HUES6 (cell line): ENCODE measurements around the gene RAD50.
"Not testable (repeated sequence)": the region's sequence is repeated elsewhere in the genome, so short reads cannot be mapped to it uniquely, and the experiment has no call there.

Source experiments
- H3K27ac ChIP-seq: 2 replicates; pipeline ENCODE4 v1.7.0; 2013; ENCODE audit warnings: low read depth, mild to moderate bottlenecking, low read length, inconsistent platforms
- H3K27me3 ChIP-seq: 2 replicates; pipeline ENCODE4 v1.6.1; 2013; ENCODE audit warnings: low read length; ENCODE audit not compliant: control insufficient read depth, insufficient read depth
- H3K36me3 ChIP-seq: 2 replicates; pipeline ENCODE4 v1.6.1; 2013; ENCODE audit warnings: low read length; ENCODE audit not compliant: control insufficient read depth, insufficient read depth
- H3K4me1 ChIP-seq: 2 replicates; pipeline ENCODE4 v1.6.1; 2013; ENCODE audit warnings: low read length; ENCODE audit not compliant: control insufficient read depth, insufficient read depth
- H3K4me3 ChIP-seq: 2 replicates; pipeline ENCODE4 v1.5.1; 2013; ENCODE audit warnings: low read depth, low read length
- H3K9ac ChIP-seq: one replicate; pipeline ENCODE4 v1.6.1; 2013; ENCODE audit warnings: mild to moderate bottlenecking, low read length
- H3K9me3 ChIP-seq: 2 replicates; pipeline ENCODE4 v1.6.1; 2013; ENCODE audit warnings: low read depth, low read length; ENCODE audit not compliant: control insufficient read depth, insufficient read depth

The RAD50 gene

DNA sequence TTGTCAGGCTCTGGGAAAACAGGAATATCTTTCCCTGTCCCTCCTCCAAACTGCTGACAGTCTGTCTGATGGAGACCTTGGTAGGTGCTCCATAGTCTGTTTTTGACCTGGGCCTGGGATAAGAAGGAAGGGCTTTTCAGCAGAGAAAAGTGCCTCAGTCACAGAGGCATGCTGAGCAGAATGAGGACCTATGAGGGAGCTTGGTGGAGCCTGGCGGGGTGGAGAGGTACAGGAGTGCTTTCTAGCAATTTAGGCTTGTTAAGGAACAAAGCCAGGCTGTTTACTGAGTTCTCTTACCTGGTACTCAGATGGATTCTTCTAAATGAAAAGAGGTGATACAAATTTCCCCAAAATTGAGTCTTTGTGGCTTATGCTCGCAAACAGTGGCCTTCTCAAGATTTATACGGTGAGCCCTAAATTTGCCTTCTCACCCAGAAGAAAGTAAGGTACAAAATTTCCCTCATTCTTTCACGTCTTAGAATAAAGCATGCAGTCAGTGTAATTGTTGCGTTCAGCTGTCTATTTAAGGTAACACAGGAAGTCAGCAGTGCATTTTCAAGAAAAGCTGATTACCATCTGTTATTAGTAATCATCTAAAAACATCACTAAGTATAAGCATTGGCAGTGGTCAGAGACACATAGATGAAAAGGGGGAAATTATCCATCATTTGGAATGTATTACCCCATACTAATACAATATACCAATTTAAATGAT, 72.6 kb downstream of the RAD50 start:
- no peak overlapping the region for H3K27ac ChIP-seq
- H3K9ac ChIP-seq, result no peak overlapping the region
- peaks cover 6% of the 10 kb centered on the region; the same call in 1 of the 2 replicates for H3K36me3 ChIP-seq
- no peak overlapping the region for H3K4me3 ChIP-seq
- H3K27me3 ChIP-seq, result no peaks in the 10 kb centered on the region
- H3K9me3 ChIP-seq, result no peaks in the 10 kb centered on the region
- no peaks in the 10 kb centered on the region for H3K4me1 ChIP-seq

GRCh38 chr5:132633587-132633986, 76.8 kb downstream of the RAD50 start:
- H3K4me1 ChIP-seq, H3K9ac ChIP-seq, H3K9me3 ChIP-seq, H3K27me3 ChIP-seq, H3K27ac ChIP-seq, H3K4me3 ChIP-seq: not testable (repeated sequence)
- peaks cover 20% of the 10 kb centered on the region for H3K36me3 ChIP-seq

DNA sequence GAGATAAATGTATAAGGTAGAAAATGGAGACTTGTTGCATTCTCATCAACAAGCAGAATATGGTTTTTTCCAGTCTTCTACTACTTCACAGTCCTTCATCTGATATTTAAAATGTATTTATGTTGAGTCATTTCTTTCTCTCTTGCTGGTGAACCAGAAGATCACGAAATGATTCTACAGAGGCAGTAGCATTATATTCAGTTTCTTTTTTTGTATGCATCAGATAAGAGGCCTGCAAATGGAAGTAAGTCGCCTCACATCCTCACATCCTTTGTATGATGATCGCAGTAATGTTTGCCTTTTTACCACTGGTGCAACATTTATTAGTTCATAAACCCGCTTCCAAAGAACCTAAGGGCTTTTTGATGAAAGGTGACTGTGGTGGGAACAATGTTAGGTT, 79.1 kb downstream of the RAD50 start:
- Histone ChIP-seq H3K27me3 (no peaks in the 10 kb centered on the region), H3K9ac (no peak overlapping the region), H3K36me3 (peaks cover 38% of the 10 kb centered on the region), H3K27ac (no peak overlapping the region), H3K4me3 (no peak overlapping the region), H3K4me1 (no peaks in the 10 kb centered on the region), H3K9me3 (no peaks in the 10 kb centered on the region)

- Histone ChIP-seq H3K27ac (no peak overlapping the region), H3K9me3 (no peaks in the 10 kb centered on the region), H3K4me1 (no peaks in the 10 kb centered on the region), H3K9ac (no peak overlapping the region), H3K4me3 (no peak overlapping the region), H3K36me3 (peaks cover 49% of the 10 kb centered on the region), H3K27me3 (no peaks in the 10 kb centered on the region)
Observed at GRCh38 chr5:132637241-132637640, 80.5 kb downstream of the RAD50 start.

- Histone ChIP-seq H3K27ac (no peak overlapping the region), H3K9me3 (no peaks in the 10 kb centered on the region), H3K4me1 (peaks cover 7% of the 10 kb centered on the region), H3K4me3 (no peak overlapping the region), H3K36me3 (peaks cover 60% of the 10 kb centered on the region), H3K27me3 (no peaks in the 10 kb centered on the region), H3K9ac (no peak overlapping the region)
Observed at GRCh38 chr5:132639706-132640130, 82.9 kb downstream of the RAD50 start.

- Histone ChIP-seq H3K27ac (no peak overlapping the region), H3K4me3 (no peak overlapping the region), H3K36me3 (peaks cover 56% of the 10 kb centered on the region), H3K9ac (no peak overlapping the region), H3K4me1 (peaks cover 7% of the 10 kb centered on the region), H3K9me3 (no peaks in the 10 kb centered on the region), H3K27me3 (no peaks in the 10 kb centered on the region)
Observed at GRCh38 chr5:132640613-132641012, 83.8 kb downstream of the RAD50 start.

DNA sequence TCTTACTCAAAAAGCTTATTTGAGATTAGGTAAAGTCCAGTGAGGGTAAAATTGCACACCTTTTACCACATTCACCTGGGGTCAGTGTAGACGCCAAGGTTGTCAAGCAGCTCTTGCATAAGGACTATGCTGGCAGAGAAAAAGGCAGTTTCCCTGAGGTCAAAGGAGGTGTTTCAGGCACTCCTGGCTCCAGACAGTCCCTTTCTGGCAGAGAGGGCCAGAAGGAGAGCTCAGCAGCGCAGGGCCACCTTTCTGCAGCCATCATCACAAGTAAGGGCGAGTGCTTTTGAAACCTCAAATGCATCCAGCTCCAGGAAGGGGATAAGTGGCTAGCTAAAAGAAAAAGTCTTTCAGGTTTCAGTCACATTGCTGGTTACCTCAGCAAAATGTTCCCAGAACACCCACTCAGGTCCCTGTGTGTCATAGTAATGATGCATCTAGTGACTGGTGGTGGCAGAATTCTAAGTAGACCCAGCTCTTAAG, 84.5 kb downstream of the RAD50 start:
- no peak overlapping the region for H3K4me3 ChIP-seq
- H3K9me3 ChIP-seq, result no peaks in the 10 kb centered on the region
- H3K4me1 ChIP-seq, result peaks cover 7% of the 10 kb centered on the region
- H3K27me3 ChIP-seq, result no peaks in the 10 kb centered on the region
- peaks cover 56% of the 10 kb centered on the region for H3K36me3 ChIP-seq
- H3K27ac ChIP-seq, result no peak overlapping the region
- H3K9ac ChIP-seq, result no peak overlapping the region

- H3K9ac ChIP-seq, result no peak overlapping the region
- H3K4me3 ChIP-seq, result no peak overlapping the region
- peaks cover 56% of the 10 kb centered on the region for H3K36me3 ChIP-seq
- no peaks in the 10 kb centered on the region for H3K27me3 ChIP-seq
- H3K9me3 ChIP-seq, result no peaks in the 10 kb centered on the region; the same call in 1 of the 2 replicates
- peaks cover 7% of the 10 kb centered on the region for H3K4me1 ChIP-seq
- no peak overlapping the region for H3K27ac ChIP-seq
Observed at GRCh38 chr5:132641841-132642240, 85.1 kb downstream of the RAD50 start.

- Histone ChIP-seq H3K4me1 (peaks cover 7% of the 10 kb centered on the region), H3K9me3 (peaks cover 13% of the 10 kb centered on the region), H3K4me3 (no peak overlapping the region), H3K36me3 (peaks cover 39% of the 10 kb centered on the region), H3K27me3 (no peaks in the 10 kb centered on the region), H3K27ac (no peak overlapping the region), H3K9ac (no peak overlapping the region)
Observed at GRCh38 chr5:132644177-132644576, 87.4 kb downstream of the RAD50 start.

DNA sequence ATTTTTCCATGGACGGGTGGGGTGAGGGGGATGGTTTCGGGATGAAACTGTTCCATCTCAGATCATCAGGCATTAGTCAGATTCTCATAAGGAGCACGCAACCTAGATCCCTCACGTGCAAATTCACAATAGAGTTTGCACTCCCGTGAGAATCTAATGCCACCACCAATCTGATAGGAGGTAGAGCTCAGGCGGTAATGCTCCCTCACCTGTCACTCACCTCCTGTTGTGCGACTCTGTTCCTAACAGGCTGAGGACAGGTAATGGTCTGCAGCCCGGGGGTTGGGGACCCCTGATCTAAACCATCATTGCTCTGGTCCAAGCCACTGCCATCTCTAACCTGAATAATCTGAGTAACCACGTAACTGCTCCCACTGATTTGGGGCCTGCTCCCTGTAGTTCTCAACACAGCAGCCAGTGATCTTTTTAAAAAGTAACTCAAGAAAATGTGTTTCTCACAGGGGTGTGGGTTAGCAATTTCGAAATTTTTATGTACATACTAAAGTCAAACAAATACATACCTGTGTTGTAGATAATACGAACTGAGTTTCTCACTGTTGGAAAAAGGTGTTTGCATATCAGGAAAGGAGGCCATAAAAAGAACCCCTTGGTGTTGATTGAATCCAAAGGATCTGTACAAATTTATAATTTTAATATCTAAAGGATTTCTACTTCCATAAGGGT, 89.9 kb downstream of the RAD50 start:
- Histone ChIP-seq H3K27me3 (no peaks in the 10 kb centered on the region), H3K27ac (no peak overlapping the region), H3K9me3 (peaks cover 13% of the 10 kb centered on the region), H3K9ac (no peak overlapping the region), H3K36me3 (peaks cover 16% of the 10 kb centered on the region), H3K4me1 (peaks cover 7% of the 10 kb centered on the region), H3K4me3 (no peak overlapping the region)

GRCh38 chr5:132647473-132647872, 90.7 kb downstream of the RAD50 start:
- Histone ChIP-seq H3K4me3 (no peak overlapping the region), H3K27ac (no peak overlapping the region), H3K36me3 (peaks cover 9% of the 10 kb centered on the region), H3K9me3 (peaks cover 13% of the 10 kb centered on the region), H3K9ac (no peak overlapping the region), H3K4me1 (peaks cover 7% of the 10 kb centered on the region), H3K27me3 (no peaks in the 10 kb centered on the region)
